ENCODE results near the gene CACHD1. TPM values are rescaled to one million over a fixed set of nuclear protein-coding genes. Genes with fewer than 3 reads are reported as not detected.

The CACHD1 gene
- total RNA-seq, 1 experiment from 2014 or later, result 16.6 TPM

- Mint-ChIP-seq H3K27me3 (ENCODE audit: insufficient read depth, unreplicated experiment) (no peaks in the 10 kb centered on the region), H3K27ac (ENCODE audit: unreplicated experiment) (no peak overlapping the region), H3K4me1 (ENCODE audit: low read depth, unreplicated experiment) (no peaks in the 10 kb centered on the region), H3K36me3 (ENCODE audit: insufficient read depth, unreplicated experiment) (peaks cover 5% of the 10 kb centered on the region), H3K4me3 (ENCODE audit: unreplicated experiment) (no peak overlapping the region), H3K9me3 (ENCODE audit: unreplicated experiment) (no peaks in the 10 kb centered on the region)
- no TSS peak for BruUV-seq (replicated peaks)
- intact Hi-C loops (cut with micrococcal nuclease; ENCODE audit: unreplicated experiment), result no loop called here
- CTCF ChIA-PET, result interaction anchor here (0.5 kb wide), 1 partner anchor 10 kb away, joined by 12 read pairs; no protein-coding TSS in a partner anchor
- H3K4me1 ChIP-seq, result no peaks in the 10 kb centered on the region
- no peak overlapping the region for H3K4me3 ChIP-seq (ENCODE audit: low read depth, low read length)
- no peaks in the 10 kb centered on the region for H3K9me3 ChIP-seq
- no peak for DNase-seq
- POLR2A ChIA-PET, result no interaction called here
- no peak for TF ChIP-seq CTCF (IDR thresholded peaks at IDR 0.05; ENCODE audit: insufficient read depth in 1 of 2, low read depth in 1 of 2, low read length in 1 of 2, severe bottlenecking in 1 of 2, unreplicated experiment in 1 of 2)
- no peaks in the 10 kb centered on the region for H3K36me3 ChIP-seq (ENCODE audit: control insufficient read depth, insufficient read depth, low read length)
- H3K27me3 ChIP-seq (replicated peaks; ENCODE audit: control insufficient read depth, insufficient read depth, low read length), result no peaks in the 10 kb centered on the region
Observed at GRCh38 chr1:64624808-64625207, 154.9 kb downstream of the CACHD1 start.

DNA sequence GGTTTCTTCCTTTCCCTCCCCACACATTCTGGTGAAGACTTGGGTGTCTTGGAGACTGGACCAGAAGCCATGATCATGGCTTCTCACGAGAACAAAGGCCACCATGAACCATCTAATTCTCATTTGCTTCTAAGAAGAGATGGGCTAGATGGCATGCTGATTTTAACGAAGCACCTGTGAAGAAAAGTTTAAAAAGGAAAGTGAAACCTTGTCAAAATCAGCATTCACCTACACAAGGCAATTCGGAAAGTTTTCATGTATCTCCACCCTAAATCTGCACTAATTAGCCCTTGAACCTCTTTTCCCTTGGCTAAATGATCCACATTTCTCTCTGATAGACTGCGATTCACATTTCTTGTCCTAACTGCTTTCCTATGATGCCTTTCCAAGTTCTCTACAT is 160.7 kb downstream of the CACHD1 start:
- Histone ChIP-seq H3K4me1 (no peaks in the 10 kb centered on the region), H3K9me3 (no peaks in the 10 kb centered on the region), H3K4me3 (ENCODE audit: low read depth, low read length) (no peak overlapping the region), H3K27me3 (replicated peaks; ENCODE audit: control insufficient read depth, insufficient read depth, low read length) (no peaks in the 10 kb centered on the region), H3K36me3 (ENCODE audit: control insufficient read depth, insufficient read depth, low read length) (no peaks in the 10 kb centered on the region)
- POLR2A ChIA-PET, result no interaction called here
- no peak overlapping the region for H3K27ac Mint-ChIP-seq (ENCODE audit: unreplicated experiment)
- no peak overlapping the region for H3K4me3 Mint-ChIP-seq (ENCODE audit: unreplicated experiment)
- peaks cover 32% of the 10 kb centered on the region for H3K36me3 Mint-ChIP-seq (ENCODE audit: insufficient read depth, unreplicated experiment)
- intact Hi-C loops (cut with micrococcal nuclease; ENCODE audit: unreplicated experiment), result no loop called here
- no peak for DNase-seq
- no peaks in the 10 kb centered on the region for H3K27me3 Mint-ChIP-seq (ENCODE audit: insufficient read depth, unreplicated experiment)
- no TSS peak for BruUV-seq (replicated peaks)
- no peaks in the 10 kb centered on the region for H3K4me1 Mint-ChIP-seq (ENCODE audit: low read depth, unreplicated experiment)
- CTCF ChIA-PET, result no interaction called here
- TF ChIP-seq CTCF (IDR thresholded peaks at IDR 0.05; ENCODE audit: insufficient read depth in 1 of 2, low read depth in 1 of 2, low read length in 1 of 2, severe bottlenecking in 1 of 2, unreplicated experiment in 1 of 2), result no peak
- H3K9me3 Mint-ChIP-seq (ENCODE audit: unreplicated experiment), result no peaks in the 10 kb centered on the region

- BruUV-seq (replicated peaks), result no TSS peak
- intact Hi-C loops (cut with micrococcal nuclease; ENCODE audit: unreplicated experiment), result no loop called here
- no peak overlapping the region for H3K4me3 Mint-ChIP-seq (ENCODE audit: unreplicated experiment)
Observed at GRCh38 chr1:64631346-64632034, 161.6 kb downstream of the CACHD1 start.

More at GRCh38 chr1:64631346-64632034, 161.6 kb downstream of the CACHD1 start:
- H3K36me3 Mint-ChIP-seq (ENCODE audit: insufficient read depth, unreplicated experiment), result peaks cover 32% of the 10 kb centered on the region
- Histone ChIP-seq H3K27me3 (replicated peaks; ENCODE audit: control insufficient read depth, insufficient read depth, low read length) (no peaks in the 10 kb centered on the region), H3K9me3 (no peaks in the 10 kb centered on the region), H3K4me3 (ENCODE audit: low read depth, low read length) (no peak overlapping the region), H3K4me1 (no peaks in the 10 kb centered on the region), H3K36me3 (ENCODE audit: control insufficient read depth, insufficient read depth, low read length) (no peaks in the 10 kb centered on the region)
- no peaks in the 10 kb centered on the region for H3K27me3 Mint-ChIP-seq (ENCODE audit: insufficient read depth, unreplicated experiment)
- no peak for DNase-seq
- CTCF ChIA-PET, result no interaction called here
- no peak for TF ChIP-seq CTCF (IDR thresholded peaks at IDR 0.05; ENCODE audit: insufficient read depth in 1 of 2, low read depth in 1 of 2, low read length in 1 of 2, severe bottlenecking in 1 of 2, unreplicated experiment in 1 of 2)
- POLR2A ChIA-PET, result no interaction called here
- no peaks in the 10 kb centered on the region for H3K9me3 Mint-ChIP-seq (ENCODE audit: unreplicated experiment)
- no peaks in the 10 kb centered on the region for H3K4me1 Mint-ChIP-seq (ENCODE audit: low read depth, unreplicated experiment)
- no peak overlapping the region for H3K27ac Mint-ChIP-seq (ENCODE audit: unreplicated experiment)
